ENCODE results near the gene OTUD3.
"Not testable (repeated sequence)": the region's sequence is repeated elsewhere in the genome, so short reads cannot be mapped to it uniquely, and the experiment has no call there.

The OTUD3 gene

GRCh38 chr1:19882111-19883071 lies at the start of gene OTUD3:
TSS of gene OTUD3 (plus strand) at chr1:19882395. CDS start at chr1:19882514, 119 bp downstream.
- intact Hi-C loops (cut with DNase I) = no loop called here
- peak; percentile 89 to 98 (median 96) for DNase-seq

- DNase-seq = no peak
- intact Hi-C loops (cut with DNase I) = no loop called here
Observed at GRCh38 chr1:19835578-19835977, 46.6 kb upstream of the OTUD3 start.

- intact Hi-C loops (cut with DNase I) = no loop called here
- DNase-seq = peak in 1 of 42 donors; percentile 9
Observed at GRCh38 chr1:19837866-19838265, 44.3 kb upstream of the OTUD3 start.

- intact Hi-C loops (cut with DNase I) = no loop called here
- no peak for DNase-seq
Observed at GRCh38 chr1:19840228-19840627, 42.0 kb upstream of the OTUD3 start.

GRCh38 chr1:19844731-19845495 lies 37.3 kb upstream of the OTUD3 start:
- no peak for DNase-seq
- intact Hi-C loops (cut with DNase I) = no loop called here

GRCh38 chr1:19845555-19845954 lies 36.6 kb upstream of the OTUD3 start:
- intact Hi-C loops (cut with DNase I) = no loop called here
- DNase-seq = no peak

GRCh38 chr1:19846338-19846737 lies 35.9 kb upstream of the OTUD3 start:
- intact Hi-C loops (cut with DNase I) = no loop called here
- no peak for DNase-seq

GRCh38 chr1:19847334-19847733 lies 34.9 kb upstream of the OTUD3 start:
- intact Hi-C loops (cut with DNase I); DNase-seq: not testable (repeated sequence)

GRCh38 chr1:19849307-19849706 lies 32.9 kb upstream of the OTUD3 start:
- DNase-seq; intact Hi-C loops (cut with DNase I): not testable (repeated sequence)

- DNase-seq = no peak
- intact Hi-C loops (cut with DNase I) = no loop called here
Observed at GRCh38 chr1:19850214-19850613, 32.0 kb upstream of the OTUD3 start.

GRCh38 chr1:19852036-19852435 lies 30.2 kb upstream of the OTUD3 start:
- intact Hi-C loops (cut with DNase I) = no loop called here
- DNase-seq = no peak

- DNase-seq = no peak
- intact Hi-C loops (cut with DNase I) = no loop called here
Observed at GRCh38 chr1:19854866-19855265, 27.3 kb upstream of the OTUD3 start.

GRCh38 chr1:19858893-19859292 lies 23.3 kb upstream of the OTUD3 start:
- DNase-seq = no peak
- intact Hi-C loops (cut with DNase I) = no loop called here

- intact Hi-C loops (cut with DNase I) = no loop called here
- DNase-seq = no peak
Observed at GRCh38 chr1:19859876-19860275, 22.3 kb upstream of the OTUD3 start.

- peak in 9 of 42 donors; percentile 7 to 51 (median 16) for DNase-seq
- intact Hi-C loops (cut with DNase I) = no loop called here
Observed at GRCh38 chr1:19860418-19860817, 21.8 kb upstream of the OTUD3 start.

- intact Hi-C loops (cut with DNase I) = no loop called here
- DNase-seq = peak in 10 of 42 donors; percentile 15 to 53 (median 32)
Observed at GRCh38 chr1:19861034-19861433, 21.2 kb upstream of the OTUD3 start.

GRCh38 chr1:19861842-19862530 lies 20.2 kb upstream of the OTUD3 start:
- intact Hi-C loops (cut with DNase I) = no loop called here
- no peak for DNase-seq

GRCh38 chr1:19862944-19863343 lies 19.3 kb upstream of the OTUD3 start:
- DNase-seq = no peak
- intact Hi-C loops (cut with DNase I) = no loop called here

- DNase-seq = no peak
- intact Hi-C loops (cut with DNase I) = no loop called here
Observed at GRCh38 chr1:19864570-19865160, 17.5 kb upstream of the OTUD3 start.
